ENCODE data around the gene BSX. TPM values are rescaled to one million over a fixed set of nuclear protein-coding genes. Genes with fewer than 3 reads are reported as not detected.
A peak's percentile ranks its signal among the peaks of the same experiment; 100 is the strongest.

The BSX gene
- total RNA-seq, 2 donors from 2014 or later, result not detected

DNA sequence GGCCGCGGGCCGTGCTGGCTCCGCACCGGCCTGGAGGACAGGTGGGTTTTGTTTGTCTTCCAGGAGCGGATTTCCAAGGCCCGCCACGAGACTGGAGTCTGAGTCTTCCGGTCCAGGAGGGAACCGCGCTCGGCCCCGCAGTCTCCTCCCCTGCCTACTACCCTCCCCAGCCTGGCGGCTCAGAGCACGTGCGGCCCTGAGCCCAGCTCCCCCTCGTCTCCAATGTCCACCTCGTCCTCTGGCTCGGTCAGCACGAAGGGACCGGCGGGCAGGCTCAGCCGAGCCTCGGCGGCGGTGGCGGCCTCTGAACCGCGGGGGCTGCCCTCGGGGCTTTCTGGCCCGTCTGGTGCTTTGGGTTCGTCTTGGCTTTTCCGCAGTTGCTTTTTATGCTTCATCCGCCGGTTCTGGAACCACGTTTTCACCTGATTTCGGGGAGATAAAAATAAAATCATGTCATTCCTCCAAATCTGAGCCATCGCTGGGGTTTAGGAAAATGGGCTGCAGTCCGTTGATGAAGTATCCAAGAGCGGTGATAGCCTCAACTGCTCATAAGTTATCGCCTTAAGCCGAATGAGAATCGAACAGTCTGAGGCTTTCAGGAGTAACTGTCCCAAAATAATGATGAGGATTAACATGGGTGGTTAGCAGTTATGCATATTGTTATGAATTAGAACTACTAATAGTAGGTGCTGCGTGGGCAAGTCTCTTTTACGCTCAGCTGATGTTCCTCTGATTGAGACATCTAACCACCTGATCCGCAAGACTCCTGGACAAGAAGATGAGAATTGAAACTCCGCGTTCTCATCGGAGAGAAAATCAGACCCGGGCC is 4.0 kb downstream of the BSX start:
- ATAC-seq (ENCODE audit: insufficient number of reproducible peaks, low FRiP score, low read depth), result no peak
- TF ChIP-seq, protein P1, sequence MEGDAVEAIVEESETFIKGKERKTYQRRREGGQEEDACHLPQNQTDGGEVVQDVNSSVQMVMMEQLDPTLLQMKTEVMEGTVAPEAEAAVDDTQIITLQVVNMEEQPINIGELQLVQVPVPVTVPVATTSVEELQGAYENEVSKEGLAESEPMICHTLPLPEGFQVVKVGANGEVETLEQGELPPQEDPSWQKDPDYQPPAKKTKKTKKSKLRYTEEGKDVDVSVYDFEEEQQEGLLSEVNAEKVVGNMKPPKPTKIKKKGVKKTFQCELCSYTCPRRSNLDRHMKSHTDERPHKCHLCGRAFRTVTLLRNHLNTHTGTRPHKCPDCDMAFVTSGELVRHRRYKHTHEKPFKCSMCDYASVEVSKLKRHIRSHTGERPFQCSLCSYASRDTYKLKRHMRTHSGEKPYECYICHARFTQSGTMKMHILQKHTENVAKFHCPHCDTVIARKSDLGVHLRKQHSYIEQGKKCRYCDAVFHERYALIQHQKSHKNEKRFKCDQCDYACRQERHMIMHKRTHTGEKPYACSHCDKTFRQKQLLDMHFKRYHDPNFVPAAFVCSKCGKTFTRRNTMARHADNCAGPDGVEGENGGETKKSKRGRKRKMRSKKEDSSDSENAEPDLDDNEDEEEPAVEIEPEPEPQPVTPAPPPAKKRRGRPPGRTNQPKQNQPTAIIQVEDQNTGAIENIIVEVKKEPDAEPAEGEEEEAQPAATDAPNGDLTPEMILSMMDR (IDR thresholded peaks at IDR 0.05), result no peak
- Histone ChIP-seq H3K36me3 (no peaks in the 10 kb centered on the region), H3K27ac (no peak overlapping the region), H3K4me3 (peak overlapping the region; percentile 53), H3K9me3 (no peaks in the 10 kb centered on the region), H3K27me3 (replicated peaks; ENCODE audit: insufficient read depth) (peaks cover 48% of the 10 kb centered on the region), H3K4me1 (ENCODE audit: control insufficient read depth in 1 of 2, low read depth in 2 of 2) (peaks cover 9 to 23% of the 10 kb centered on the region in 2 donors)
- no peak for DNase-seq (ENCODE audit: low spot score)

DNA sequence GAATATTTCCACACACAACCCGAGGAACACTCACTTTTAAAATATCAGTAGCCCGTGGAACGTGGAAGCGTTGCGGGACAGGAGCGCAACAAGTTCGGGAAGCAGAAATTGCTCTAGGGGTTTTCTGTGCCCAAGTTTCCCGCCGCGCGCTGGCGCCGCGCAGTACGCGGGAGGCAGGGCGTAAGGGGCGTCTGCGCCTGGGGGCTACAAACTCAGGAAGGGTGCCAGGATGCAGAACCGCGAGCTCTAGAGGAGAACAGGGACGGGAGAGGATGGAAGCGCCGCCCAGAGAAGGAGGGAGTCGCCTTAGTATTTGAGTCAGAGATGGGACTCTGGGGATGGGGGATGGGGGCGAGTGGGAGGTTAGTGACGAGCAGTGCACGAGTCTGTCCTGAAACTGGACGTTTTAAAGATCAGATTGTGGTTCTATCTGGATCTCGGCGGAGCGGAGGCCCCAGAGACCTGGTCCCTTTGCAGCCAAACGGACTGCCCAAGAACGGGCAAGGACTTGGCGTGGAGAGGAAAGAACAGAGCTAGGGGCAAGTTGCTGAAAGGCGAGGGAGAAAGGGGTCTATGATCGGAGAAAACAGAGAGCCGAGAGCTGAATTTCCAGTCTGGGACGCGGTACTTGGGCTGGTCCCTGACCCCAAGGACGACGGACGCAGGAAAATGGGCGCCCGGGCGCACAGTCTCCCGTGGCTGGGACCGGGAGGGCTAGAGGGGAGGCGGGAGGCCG is 4.7 kb downstream of the BSX start:
- peak overlapping the region; percentile 53 for H3K4me3 ChIP-seq
- TF ChIP-seq, protein P1 (IDR thresholded peaks at IDR 0.05), result no peak
- H3K27ac ChIP-seq, result no peak overlapping the region
- ATAC-seq (ENCODE audit: insufficient number of reproducible peaks, low FRiP score, low read depth) (no peak), DNase-seq (ENCODE audit: low spot score) (no peak)
- H3K36me3 ChIP-seq, result no peaks in the 10 kb centered on the region
- peaks cover 9 to 23% of the 10 kb centered on the region in 2 donors for H3K4me1 ChIP-seq (ENCODE audit: control insufficient read depth in 1 of 2, low read depth in 2 of 2)
- no peaks in the 10 kb centered on the region for H3K9me3 ChIP-seq
- peaks cover 40% of the 10 kb centered on the region for H3K27me3 ChIP-seq (replicated peaks; ENCODE audit: insufficient read depth)

DNA sequence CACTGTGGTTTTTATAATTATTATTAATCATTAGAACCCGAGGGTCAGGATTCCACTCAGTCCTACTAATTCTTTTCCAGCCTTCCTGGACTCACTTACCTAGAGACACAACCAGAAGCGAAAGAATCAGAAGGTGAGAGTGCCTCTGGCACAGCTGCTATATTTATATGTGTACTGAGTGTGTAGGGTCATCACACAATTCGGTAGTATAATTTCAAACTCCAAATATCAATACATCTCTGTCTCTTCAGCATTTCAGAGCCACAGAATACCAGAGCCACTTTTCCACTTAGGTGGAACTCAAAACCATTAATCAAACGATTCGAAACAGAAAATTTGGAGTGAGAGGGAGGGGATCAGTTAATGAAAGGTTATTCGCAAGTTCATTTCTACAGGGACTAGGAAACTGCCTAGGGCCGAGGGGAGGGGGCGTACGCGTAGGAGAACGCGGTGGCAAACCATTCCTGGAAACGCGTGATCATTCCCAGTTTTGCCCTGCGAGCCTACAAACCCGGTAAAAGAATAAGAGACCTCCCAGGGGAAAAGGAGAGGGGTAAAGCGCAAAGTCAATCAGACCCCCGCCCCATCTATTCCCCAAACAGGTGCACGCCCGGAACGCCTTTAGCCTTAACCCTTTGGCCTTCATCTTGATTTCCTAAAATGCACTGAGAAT is 5.4 kb downstream of the BSX start:
- peaks cover 9 to 23% of the 10 kb centered on the region in 2 donors for H3K4me1 ChIP-seq (ENCODE audit: control insufficient read depth in 1 of 2, low read depth in 2 of 2)
- no peak overlapping the region for H3K4me3 ChIP-seq
- H3K27me3 ChIP-seq (replicated peaks; ENCODE audit: insufficient read depth), result peaks cover 40% of the 10 kb centered on the region
- DNase-seq (ENCODE audit: low spot score) (no peak), ATAC-seq (ENCODE audit: insufficient number of reproducible peaks, low FRiP score, low read depth) (no peak)
- H3K9me3 ChIP-seq, result no peaks in the 10 kb centered on the region
- H3K27ac ChIP-seq, result no peak overlapping the region
- no peaks in the 10 kb centered on the region for H3K36me3 ChIP-seq
- TF ChIP-seq, protein P1 (IDR thresholded peaks at IDR 0.05), result no peak

DNA sequence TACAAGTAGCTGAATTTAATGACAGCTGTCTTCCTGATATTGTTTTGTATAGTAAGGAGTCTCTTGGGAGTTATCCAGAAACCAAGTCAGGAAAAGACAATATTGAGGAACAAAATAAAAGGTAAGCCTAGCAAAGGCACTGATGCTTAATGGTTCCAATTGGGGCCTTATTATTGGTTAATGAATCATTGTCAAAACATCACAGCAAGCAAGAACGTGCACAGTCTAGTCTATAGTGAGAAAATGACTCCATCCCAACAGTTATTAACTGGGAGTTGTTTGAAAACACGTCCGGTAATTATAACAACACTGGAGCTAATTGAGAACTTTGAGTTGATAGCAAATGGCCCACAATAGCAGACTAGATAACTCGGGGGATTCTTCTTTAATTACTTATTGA is 17.7 kb downstream of the BSX start:
- H3K27ac ChIP-seq, result no peak overlapping the region
- H3K9me3 ChIP-seq, result no peaks in the 10 kb centered on the region
- H3K36me3 ChIP-seq, result no peaks in the 10 kb centered on the region
- no peaks in the 10 kb centered on the region for H3K4me1 ChIP-seq (ENCODE audit: control insufficient read depth in 1 of 2, low read depth in 2 of 2)
- TF ChIP-seq, protein P1 (IDR thresholded peaks at IDR 0.05), result no peak
- H3K27me3 ChIP-seq (replicated peaks; ENCODE audit: insufficient read depth), result no peaks in the 10 kb centered on the region
- no peak overlapping the region for H3K4me3 ChIP-seq
- DNase-seq (ENCODE audit: low spot score), result no peak
- ATAC-seq (ENCODE audit: insufficient number of reproducible peaks, low FRiP score, low read depth), result no peak

DNA sequence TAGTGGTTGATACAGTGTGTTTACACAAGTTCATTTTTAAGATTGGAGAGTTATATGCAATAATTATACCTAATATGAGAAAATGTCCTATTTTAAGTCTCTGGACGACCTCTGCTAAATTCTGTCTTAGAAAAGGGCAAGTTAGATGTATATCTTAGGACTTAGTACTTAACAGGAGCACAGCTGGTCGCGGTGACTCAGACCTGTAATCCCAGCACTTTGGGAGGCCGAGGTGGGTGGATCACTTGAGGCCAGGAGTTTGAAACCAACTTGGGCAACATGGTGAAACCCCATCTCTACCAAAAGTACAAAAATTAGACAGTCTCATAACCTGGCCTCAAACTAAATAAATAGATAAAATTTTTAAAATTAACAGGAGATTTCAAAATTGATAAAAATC is 27.2 kb downstream of the BSX start:
- TF ChIP-seq, protein P1 (IDR thresholded peaks at IDR 0.05), result no peak
- H3K4me3 ChIP-seq, result no peak overlapping the region
- ATAC-seq (ENCODE audit: insufficient number of reproducible peaks, low FRiP score, low read depth) (no peak), DNase-seq (ENCODE audit: low spot score) (no peak)
- no peaks in the 10 kb centered on the region for H3K27me3 ChIP-seq (replicated peaks; ENCODE audit: insufficient read depth)
- no peaks in the 10 kb centered on the region for H3K36me3 ChIP-seq
- no peak overlapping the region for H3K27ac ChIP-seq
- H3K4me1 ChIP-seq (ENCODE audit: control insufficient read depth in 1 of 2, low read depth in 2 of 2), result no peaks in the 10 kb centered on the region
- no peaks in the 10 kb centered on the region for H3K9me3 ChIP-seq

All from thoracic aorta (tissue), 2 donors.